Measurements from ENCODE around the gene SHBG. TPM values are rescaled to one million over a fixed set of nuclear protein-coding genes. Genes with fewer than 3 reads are reported as not detected.
A peak's percentile ranks its signal among the peaks of the same experiment; 100 is the strongest.

Gene SHBG
- total and polyA plus RNA-seq, 2 donors (not counting 1 experiment from before 2014, with no cell fraction given) = 0.33 to 0.45 TPM

- H3K27ac ChIP-seq (ENCODE audit: insufficient read depth, low read length) = no peak overlapping the region
Measured at GRCh38 chr17:7612294-7612640, 17.7 kb upstream of the SHBG start.

GRCh38 chr17:7613769-7614424 lies 16.0 kb upstream of the SHBG start:
- H3K9me3 ChIP-seq (ENCODE audit: control insufficient read depth, insufficient read depth, low read depth, low read length) = no peaks in the 10 kb centered on the region
- TF ChIP-seq EZH2 (IDR thresholded peaks at IDR 0.05; ENCODE audit: low read length, missing control alignments) = no peak
- TF ChIP-seq CTCF (conservative IDR thresholded peaks at IDR 0.05 in 1 of 2, IDR thresholded peaks at IDR 0.05 in 1 of 2; ENCODE audit: low read depth in 1 of 2, low read length in 2 of 2) = no peak
- no peaks in the 10 kb centered on the region for H3K27me3 ChIP-seq (ENCODE audit: control insufficient read depth, insufficient read depth, low read length)
- peak overlapping the region; percentile 54 to 96 (median 80) for H3K4me3 ChIP-seq (replicated peaks in 1 of 4; ENCODE audit: control extremely low read depth in 1 of 4, insufficient read depth in 1 of 4, low read depth in 3 of 4, low read length in 4 of 4)
- no peaks in the 10 kb centered on the region for H4K20me1 ChIP-seq (ENCODE audit: control insufficient read depth, extremely low read depth, insufficient read depth, low read length)
- H3K36me3 ChIP-seq (ENCODE audit: control insufficient read depth, insufficient read depth, low read length) = no peaks in the 10 kb centered on the region
- H3K79me2 ChIP-seq (ENCODE audit: control insufficient read depth, insufficient read depth, low read length) = peaks cover 45% of the 10 kb centered on the region
- H2AFZ ChIP-seq (ENCODE audit: low read length) = no peak overlapping the region
- peaks cover 5% of the 10 kb centered on the region for H3K4me1 ChIP-seq (ENCODE audit: control insufficient read depth, extremely low read depth, insufficient read depth, low read length)
- H3K4me2 ChIP-seq (ENCODE audit: extremely low read depth, insufficient read depth, low read length) = peak overlapping the region; percentile 93
- H3K27ac ChIP-seq (ENCODE audit: insufficient read depth, low read length) = peak overlapping the region; percentile 65
- peak; percentile 31 to 61 for DNase-seq (ENCODE audit: low read depth in 2 of 2)
- H3K9ac ChIP-seq (ENCODE audit: insufficient read depth, low read length) = peak overlapping the region; percentile 80

More at GRCh38 chr17:7612294-7612640, 17.7 kb upstream of the SHBG start:
- no peak overlapping the region for H2AFZ ChIP-seq (ENCODE audit: low read length)
- no peaks in the 10 kb centered on the region for H3K9me3 ChIP-seq (ENCODE audit: control insufficient read depth, insufficient read depth, low read depth, low read length)
- H3K27me3 ChIP-seq (ENCODE audit: control insufficient read depth, insufficient read depth, low read length) = no peaks in the 10 kb centered on the region
- H3K36me3 ChIP-seq (ENCODE audit: control insufficient read depth, insufficient read depth, low read length) = peaks cover 2% of the 10 kb centered on the region
- TF ChIP-seq CTCF (conservative IDR thresholded peaks at IDR 0.05 in 1 of 2, IDR thresholded peaks at IDR 0.05 in 1 of 2; ENCODE audit: low read depth in 1 of 2, low read length in 2 of 2) = no peak
- TF ChIP-seq EZH2 (IDR thresholded peaks at IDR 0.05; ENCODE audit: low read length, missing control alignments) = no peak
- H3K9ac ChIP-seq (ENCODE audit: insufficient read depth, low read length) = no peak overlapping the region
- H3K79me2 ChIP-seq (ENCODE audit: control insufficient read depth, insufficient read depth, low read length) = peaks cover 55% of the 10 kb centered on the region
- H4K20me1 ChIP-seq (ENCODE audit: control insufficient read depth, extremely low read depth, insufficient read depth, low read length) = no peaks in the 10 kb centered on the region
- peak in 1 of 2 donors; percentile 35 for DNase-seq (ENCODE audit: low read depth in 2 of 2)
- H3K4me2 ChIP-seq (ENCODE audit: extremely low read depth, insufficient read depth, low read length) = peak overlapping the region; percentile 60
- peaks cover 5% of the 10 kb centered on the region for H3K4me1 ChIP-seq (ENCODE audit: control insufficient read depth, extremely low read depth, insufficient read depth, low read length)
- peak overlapping the region in 2 of 4 experiments; percentile 13 to 45 for H3K4me3 ChIP-seq (replicated peaks in 1 of 4; ENCODE audit: control extremely low read depth in 1 of 4, insufficient read depth in 1 of 4, low read depth in 3 of 4, low read length in 4 of 4)

- DNase-seq (ENCODE audit: low read depth in 2 of 2) = peak; percentile 99 to 100
- H3K79me2 ChIP-seq (ENCODE audit: control insufficient read depth, insufficient read depth, low read length) = peaks cover 43% of the 10 kb centered on the region
- no peaks in the 10 kb centered on the region for H4K20me1 ChIP-seq (ENCODE audit: control insufficient read depth, extremely low read depth, insufficient read depth, low read length)
- peak within 1 kb of the TSS; percentile 54 to 96 (median 80) for H3K4me3 ChIP-seq (replicated peaks in 1 of 4; ENCODE audit: control extremely low read depth in 1 of 4, insufficient read depth in 1 of 4, low read depth in 3 of 4, low read length in 4 of 4)
- peak within 1 kb of the TSS; percentile 80 for H3K9ac ChIP-seq (ENCODE audit: insufficient read depth, low read length)
- peaks cover under 1% of the 10 kb centered on the region for H3K27me3 ChIP-seq (ENCODE audit: control insufficient read depth, insufficient read depth, low read length)
- peak within 1 kb of the TSS; percentile 65 for H3K27ac ChIP-seq (ENCODE audit: insufficient read depth, low read length)
- H3K9me3 ChIP-seq (ENCODE audit: control insufficient read depth, insufficient read depth, low read depth, low read length) = no peaks in the 10 kb centered on the region
- peak within 1 kb of the TSS; percentile 93 for H3K4me2 ChIP-seq (ENCODE audit: extremely low read depth, insufficient read depth, low read length)
- peak within 1 kb of the TSS; percentile 55 for H2AFZ ChIP-seq (ENCODE audit: low read length)
- peaks cover 5% of the 10 kb centered on the region for H3K4me1 ChIP-seq (ENCODE audit: control insufficient read depth, extremely low read depth, insufficient read depth, low read length)
- TF ChIP-seq CTCF (conservative IDR thresholded peaks at IDR 0.05 in 1 of 2, IDR thresholded peaks at IDR 0.05 in 1 of 2; ENCODE audit: low read depth in 1 of 2, low read length in 2 of 2) (peak; percentile 55 to 65), EZH2 (IDR thresholded peaks at IDR 0.05; ENCODE audit: low read length, missing control alignments) (no peak)
- H3K36me3 ChIP-seq (ENCODE audit: control insufficient read depth, insufficient read depth, low read length) = no peaks in the 10 kb centered on the region
Measured at GRCh38 chr17:7614425-7615264, 15.3 kb upstream of the SHBG start, which contains the start of gene FXR2. TSS of gene FXR2 (minus strand) at chr17:7614897. CDS start at chr17:7614532, 365 bp downstream.

All from fibroblast of lung (primary cell).